Epidermal melanocyte (primary cell): Measurements from ENCODE around the gene ARG2.
A peak's percentile ranks its signal among the peaks of the same experiment; 100 is the strongest.
"Not testable (repeated sequence)": the region's sequence is repeated elsewhere in the genome, so short reads cannot be mapped to it uniquely, and the experiment has no call there.

Experiments used
- DNase-seq: peaks from one replicate; pipeline ENCODE4 v3.0.0; 2011; ENCODE audit warnings: low spot score; ENCODE audit not compliant: insufficient read length

ARG2 gene

GRCh38 chr14:67584978-67585377, 34.7 kb upstream of the ARG2 start:
- DNase-seq: no peak

GRCh38 chr14:67586369-67586768, 33.4 kb upstream of the ARG2 start:
- no peak for DNase-seq

DNA sequence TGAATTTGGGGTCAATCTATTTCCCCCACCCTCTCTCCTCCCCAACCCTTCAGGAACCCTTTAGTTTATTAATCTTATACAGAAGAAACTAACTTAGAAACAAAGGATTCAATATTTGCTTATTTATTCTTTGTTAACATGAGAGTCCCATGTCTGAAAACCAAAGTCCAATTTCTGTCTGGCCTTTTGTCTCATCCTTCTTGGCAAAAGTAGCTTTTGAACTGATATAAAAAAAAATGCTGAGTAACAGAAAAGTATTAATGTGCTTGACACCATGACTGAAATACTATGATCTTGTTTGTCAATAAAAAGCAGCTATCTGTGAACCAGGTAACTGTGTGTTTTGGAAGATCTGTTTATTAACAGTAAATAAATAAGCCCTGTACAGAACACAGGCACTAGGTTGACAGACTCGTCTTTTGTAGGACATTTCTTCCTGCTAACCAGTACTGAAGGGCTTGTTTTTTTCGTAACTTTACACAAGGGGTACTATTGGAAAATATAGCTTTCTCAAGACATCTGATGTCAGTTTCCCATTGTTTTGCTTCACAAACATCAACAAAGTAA, 30.4 kb upstream of the ARG2 start:
- DNase-seq: no peak

- DNase-seq: not testable (repeated sequence)
Observed at GRCh38 chr14:67593650-67594049, 26.1 kb upstream of the ARG2 start.

DNA sequence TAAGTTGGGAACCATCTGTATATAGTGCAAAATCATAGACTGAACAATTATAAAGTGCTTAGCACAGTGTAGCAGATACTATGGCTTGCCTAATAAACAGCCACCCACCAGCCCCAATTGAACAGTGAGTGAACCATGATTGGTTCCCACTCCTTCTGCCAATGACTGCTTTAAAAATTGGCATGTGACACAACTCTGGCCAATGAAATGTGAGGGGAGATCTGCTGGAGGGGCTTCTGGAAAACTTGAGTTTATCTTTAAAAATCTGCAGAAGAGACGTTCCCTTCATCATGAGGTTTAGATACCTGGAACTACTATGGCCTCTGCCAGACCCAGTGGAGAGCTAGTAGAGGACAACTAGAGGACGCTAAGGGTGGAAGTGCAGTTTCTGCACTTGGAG, 24.3 kb upstream of the ARG2 start:
- DNase-seq: no peak

DNA sequence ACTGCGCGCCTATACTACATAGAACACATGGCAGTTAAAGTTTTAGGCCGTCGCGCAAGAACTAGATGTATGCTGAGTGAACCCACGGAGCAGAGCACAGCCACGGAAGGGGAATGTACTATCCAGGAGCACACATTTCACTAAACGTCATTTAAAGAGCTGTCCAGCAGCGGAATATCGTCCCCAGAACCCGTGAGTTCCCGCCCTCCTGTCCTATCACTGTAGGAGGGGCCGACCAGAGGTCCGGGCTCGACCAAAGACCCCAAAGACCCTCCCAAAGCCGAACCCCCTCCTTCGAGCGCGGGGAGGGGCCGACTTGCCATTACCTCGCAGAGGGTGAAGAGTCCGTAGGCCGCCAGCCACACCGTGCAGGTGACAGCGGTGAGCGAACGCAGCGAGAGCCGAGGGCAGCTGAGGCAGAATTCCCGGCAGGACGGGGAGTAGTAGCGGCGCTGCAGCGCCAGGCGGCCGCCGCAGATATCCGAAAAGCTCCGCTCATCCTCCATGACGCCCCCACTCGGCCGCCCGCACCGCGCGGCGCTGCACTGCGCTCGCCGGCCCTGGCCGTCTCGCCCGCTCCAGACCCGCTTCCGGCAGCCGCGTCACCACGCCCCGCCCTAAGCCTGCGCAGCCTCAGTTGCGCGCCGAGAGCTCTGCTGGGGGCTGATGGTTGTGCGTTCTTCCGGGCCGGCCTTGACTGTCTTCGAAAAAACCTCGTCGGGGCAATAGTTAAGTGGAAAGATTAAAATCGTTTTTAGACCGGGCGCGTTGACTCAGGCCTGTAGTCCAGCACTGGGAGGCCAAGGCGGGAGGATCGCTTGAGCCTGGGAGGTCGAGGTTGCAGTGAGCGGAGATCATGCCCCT, 19.8 kb upstream of the ARG2 start, which contains the start of gene PIGH:
PIGH (minus strand) TSS at position 571 of the 864 bp plus-strand sequence; CDS start at position 506, 65 bp downstream.
- DNase-seq: peak; percentile 83

GRCh38 chr14:67600562-67600974, 19.2 kb upstream of the ARG2 start:
- DNase-seq: not testable (repeated sequence)

DNA sequence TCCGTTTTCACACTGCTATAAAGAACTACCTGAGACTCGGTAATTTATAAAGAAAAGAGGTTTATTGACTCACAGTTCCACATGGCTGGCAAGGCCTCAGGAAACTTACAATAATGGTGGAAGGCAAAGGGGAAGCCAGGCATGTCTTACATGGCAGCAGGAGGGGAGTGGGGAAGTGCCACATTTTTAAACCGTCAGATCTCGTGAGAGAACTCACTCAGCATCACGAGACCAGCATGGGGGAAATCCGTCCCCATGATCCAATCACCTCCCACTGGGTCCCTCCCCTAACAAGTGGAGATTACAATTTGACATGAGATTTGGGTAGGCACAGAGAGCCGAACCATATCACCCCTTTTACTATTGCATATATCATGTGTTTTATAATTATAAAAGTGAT, 17.6 kb upstream of the ARG2 start:
- DNase-seq: no peak

GRCh38 chr14:67602995-67603545, 16.6 kb upstream of the ARG2 start:
- no peak for DNase-seq

DNA sequence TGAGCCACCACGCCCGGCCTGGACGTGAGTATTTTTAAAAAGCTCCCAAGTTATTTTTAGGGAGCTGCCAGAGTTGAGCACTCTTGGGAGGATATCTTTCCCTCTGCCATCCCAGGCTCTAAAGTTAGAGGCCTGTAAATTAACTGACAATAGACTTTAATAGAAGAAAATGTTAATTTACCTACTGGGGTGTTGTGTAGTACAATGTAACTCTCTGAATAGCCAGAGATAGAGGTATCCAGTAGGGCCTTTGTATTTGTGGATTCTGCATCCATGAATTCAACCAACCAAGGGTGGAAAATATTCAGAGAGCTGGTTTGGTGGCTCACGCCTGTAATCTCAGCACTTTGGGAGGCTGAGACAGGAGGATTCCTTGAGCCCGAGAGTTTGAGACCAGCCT, 12.1 kb upstream of the ARG2 start:
- DNase-seq: no peak

- DNase-seq: no peak
Observed at GRCh38 chr14:67609642-67610310, 9.9 kb upstream of the ARG2 start.

DNA sequence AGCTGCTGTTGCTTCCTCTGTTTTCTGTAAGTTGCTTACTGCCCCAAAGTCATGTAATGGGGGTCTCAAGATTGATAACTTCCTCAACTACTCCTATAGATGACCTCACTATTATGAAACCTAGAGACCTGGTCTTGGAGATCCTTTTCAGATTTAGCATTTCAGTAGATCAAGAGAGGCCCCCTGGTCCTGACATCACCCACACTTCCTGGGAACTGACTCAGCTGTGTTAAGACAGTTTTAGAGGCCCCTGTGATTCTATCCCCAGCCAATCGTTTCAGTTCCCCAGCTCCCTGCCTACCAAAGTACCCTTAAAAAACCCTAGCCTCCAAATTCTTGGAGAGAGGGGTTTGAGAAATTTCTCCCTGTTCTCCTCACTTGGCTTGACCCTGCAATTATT, 9.2 kb upstream of the ARG2 start:
- DNase-seq: no peak

DNA sequence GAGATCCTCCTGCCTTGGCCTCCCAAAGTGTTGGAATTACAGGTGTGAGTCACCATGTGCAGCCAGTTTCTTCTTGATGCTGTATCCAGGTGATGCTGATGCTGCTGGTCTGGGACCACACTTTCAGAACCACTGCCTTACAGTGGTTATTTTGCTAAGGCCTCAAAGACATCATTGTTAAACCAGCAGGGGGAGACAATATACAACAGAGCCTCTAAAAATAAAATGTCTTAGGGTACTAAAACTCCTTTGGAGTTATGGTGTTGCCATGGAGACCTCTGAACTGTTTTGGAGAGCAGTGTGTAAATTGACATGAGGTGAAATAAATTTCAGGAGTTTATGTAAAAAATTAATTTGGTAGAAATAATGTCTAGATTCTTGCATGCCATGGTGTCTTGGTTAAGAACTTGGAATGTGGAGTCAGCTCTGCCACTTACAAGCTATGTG, 1.1 kb upstream of the ARG2 start:
- peak; percentile 73 for DNase-seq

DNA sequence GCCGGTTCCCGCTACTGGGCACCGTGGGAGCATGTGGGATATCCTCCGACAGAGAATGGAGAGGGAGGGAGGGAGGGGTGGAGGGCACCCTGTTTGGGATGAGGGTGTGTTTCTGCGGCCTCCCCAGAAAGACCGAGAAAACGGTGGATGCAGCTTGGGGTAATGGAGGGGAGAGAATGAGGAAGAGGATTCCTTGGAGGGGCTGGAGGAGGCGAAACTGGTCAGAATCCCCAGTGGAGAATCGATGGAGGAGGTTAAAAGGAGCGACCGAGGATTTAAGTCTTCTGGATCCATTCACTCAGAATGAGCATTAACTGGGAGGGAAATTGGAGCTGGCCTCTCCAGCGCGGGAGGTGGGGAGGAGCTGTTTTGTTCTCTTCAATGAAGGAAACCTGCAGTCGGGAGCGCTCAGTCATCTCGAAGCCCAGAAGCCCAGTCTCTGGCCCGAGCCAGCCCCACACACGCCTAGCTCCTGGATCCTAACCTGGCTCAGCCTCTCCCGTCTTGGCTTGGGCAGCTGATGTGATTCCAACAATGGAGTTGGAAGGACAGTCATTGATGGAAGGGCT, 581 bp downstream of the ARG2 start:
- peak; percentile 39 for DNase-seq

DNA sequence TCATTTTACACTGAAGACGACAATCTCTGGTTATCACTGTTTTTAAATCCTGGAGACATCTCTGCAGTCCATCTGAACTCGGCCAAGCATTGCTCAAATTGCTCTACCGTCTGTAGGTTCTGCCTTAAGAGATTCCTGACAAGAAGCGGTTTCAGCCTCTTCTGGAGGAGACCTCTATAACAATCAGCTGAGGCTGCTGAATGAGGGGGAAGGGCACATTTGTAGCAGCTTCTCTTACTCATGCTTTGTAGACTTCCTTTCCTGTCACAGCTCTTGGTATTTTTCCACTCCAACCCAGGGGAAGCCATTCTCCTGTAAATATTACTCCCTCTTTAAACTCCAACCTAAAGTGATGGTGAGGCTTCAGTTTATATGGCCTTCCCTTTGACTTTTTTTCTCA, 3.0 kb downstream of the ARG2 start:
- DNase-seq: peak; percentile 61

GRCh38 chr14:67623114-67623513, 3.4 kb downstream of the ARG2 start:
- DNase-seq: no peak

DNA sequence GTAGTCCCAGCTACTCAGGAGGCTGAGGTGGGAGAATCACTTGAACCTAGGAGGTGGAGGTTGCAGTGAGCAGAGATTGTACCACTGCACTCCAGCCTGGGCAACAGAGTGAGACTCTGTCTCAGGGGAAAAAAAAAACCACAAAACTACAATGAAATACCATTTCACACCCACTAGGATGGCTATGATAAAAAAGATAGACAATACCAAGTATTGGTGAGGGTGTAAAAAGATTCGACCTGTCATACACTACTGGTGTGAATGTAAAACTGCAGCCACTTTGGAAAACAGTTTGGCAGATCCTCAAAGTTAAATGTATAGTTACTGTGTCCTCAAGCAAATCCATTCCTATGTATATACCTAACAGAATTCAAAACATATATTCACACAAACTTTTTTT, 6.4 kb downstream of the ARG2 start:
- not testable (repeated sequence) for DNase-seq

DNA sequence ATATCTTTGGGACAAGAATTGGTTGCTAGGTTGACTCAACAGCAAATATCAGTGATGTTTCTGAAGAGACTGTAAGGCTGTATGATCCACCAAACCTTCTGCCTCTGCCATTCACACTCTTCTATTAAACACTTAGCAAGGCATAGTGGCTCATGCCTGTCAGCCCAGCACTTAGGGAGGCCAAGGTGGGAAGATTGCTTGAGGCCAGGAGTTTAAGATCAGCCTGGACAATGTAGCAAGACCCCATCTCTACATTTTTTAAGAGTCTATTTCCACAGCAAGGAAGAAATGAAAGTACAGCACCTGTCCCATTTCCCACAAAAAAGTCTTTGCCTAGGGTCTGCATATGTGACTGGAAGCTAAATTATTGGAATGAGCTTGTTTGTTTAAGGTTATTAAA, 7.8 kb downstream of the ARG2 start:
- DNase-seq: no peak

- no peak for DNase-seq
Observed at GRCh38 chr14:67630186-67630585, 10.5 kb downstream of the ARG2 start.

DNA sequence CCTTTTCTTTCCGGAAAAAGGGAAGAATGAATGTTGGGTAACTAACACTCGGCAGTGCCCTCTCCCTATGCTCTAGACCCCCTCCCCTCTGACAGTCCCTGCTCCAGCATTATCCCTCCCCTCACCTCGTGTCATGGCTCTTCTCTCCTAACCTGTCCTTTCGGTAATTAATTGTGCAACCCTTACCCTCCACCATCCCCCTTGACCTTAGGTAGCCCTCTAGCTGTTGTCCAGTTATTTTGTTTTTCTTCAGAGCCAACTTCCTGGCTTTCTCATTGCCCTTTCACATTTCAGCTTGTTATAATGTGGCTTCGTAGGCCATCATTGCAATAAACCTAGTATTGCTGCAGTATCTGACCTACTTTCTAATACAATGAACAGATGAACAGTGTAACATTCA, 11.2 kb downstream of the ARG2 start:
- no peak for DNase-seq

GRCh38 chr14:67633451-67634147, 13.9 kb downstream of the ARG2 start:
- no peak for DNase-seq
